ENCODE results near the gene MT1A. TPM values are rescaled to one million over a fixed set of nuclear protein-coding genes. Genes with fewer than 3 reads are reported as not detected.

The MT1A gene
- polyA plus RNA-seq, 1 of the 3 experiments (the other 2 are of a cell fraction), result 5.4 TPM

- Histone ChIP-seq H3K9me3 (no peaks in the 10 kb centered on the region), H4K20me1 (ENCODE audit: insufficient read depth) (no peaks in the 10 kb centered on the region), H3K27me3 (ENCODE audit: insufficient read depth) (no peaks in the 10 kb centered on the region), H2AFZ (ENCODE audit: low read depth) (no peak overlapping the region), H3K4me3 (ENCODE audit: low read depth in 2 of 2, low read length in 1 of 2) (no peak overlapping the region), H3K9ac (no peak overlapping the region), H3K4me1 (ENCODE audit: control insufficient read depth in 1 of 2, insufficient read depth in 2 of 2, low read depth in 1 of 2, low read length in 1 of 2) (peaks cover 0 to 22% of the 10 kb centered on the region in 2 experiments; a peak in 1 of 4 replicates), H3F3A (replicated peaks; ENCODE audit: insufficient read depth) (peaks cover 17% of the 10 kb centered on the region), H3K9me2 (no peaks in the 10 kb centered on the region), H3K4me2 (no peak overlapping the region), H3K36me3 (replicated peaks in 1 of 2; ENCODE audit: control insufficient read depth in 1 of 2, insufficient read depth in 2 of 2, low read length in 1 of 2) (no peaks in the 10 kb centered on the region), H3K27ac (ENCODE audit: low read depth in 2 of 2, low read length in 1 of 2) (no peak overlapping the region), H3K79me2 (ENCODE audit: insufficient read depth) (no peaks in the 10 kb centered on the region; the same call in 1 of the 2 replicates)
- ChIA-PET CTCF (interaction anchor here (0.6 to 2.4 kb wide), 3 partner anchors 12 to 17 kb away, joined by 3 to 6 read pairs (median 3); no protein-coding TSS in a partner anchor), POLR2A (interaction anchor here (1.0 kb wide), 1 partner anchor 12 kb away, joined by 3 read pairs; no protein-coding TSS in a partner anchor)
- WGBS (ENCODE audit: low lambda C conversion rate), result 80% methylated on average over 5 of the region's 6 CpGs
- no peak for TF ChIP-seq FOXM1 (IDR thresholded peaks at IDR 0.05; ENCODE audit: low read depth)
- no peak for TF ChIP-seq POLR2AphosphoS5 (IDR thresholded peaks at IDR 0.05; ENCODE audit: low read depth, low read length)
- no peak for TF ChIP-seq EP300 (IDR thresholded peaks at IDR 0.05; ENCODE audit: borderline replicate concordance in 1 of 2, low read depth in 1 of 2, low read length in 1 of 2)
- no peak for TF ChIP-seq SMC3 (IDR thresholded peaks at IDR 0.05; ENCODE audit: low read depth, low read length)
- TF ChIP-seq REST (IDR thresholded peaks at IDR 0.05; ENCODE audit: low read depth, low read length), result no peak
- no peak for TF ChIP-seq EZH2phosphoT487 (IDR thresholded peaks at IDR 0.05; ENCODE audit: borderline replicate concordance, low read depth)
- no peak for TF ChIP-seq USF2 (IDR thresholded peaks at IDR 0.05; ENCODE audit: borderline replicate concordance, low read depth, low read length)
- no peak for TF ChIP-seq NRF1 (IDR thresholded peaks at IDR 0.05; ENCODE audit: low read depth, low read length)
- TF ChIP-seq FOSL2 (IDR thresholded peaks at IDR 0.05; ENCODE audit: borderline replicate concordance, low read depth), result no peak
- TF ChIP-seq SIN3A (IDR thresholded peaks at IDR 0.05; ENCODE audit: borderline replicate concordance, low read depth, low read length), result no peak
- no peak for TF ChIP-seq YY1 (IDR thresholded peaks at IDR 0.05; ENCODE audit: low read depth)
- TF ChIP-seq PBX3 (IDR thresholded peaks at IDR 0.05), result no peak
- TF ChIP-seq JUND (IDR thresholded peaks at IDR 0.05), result no peak
- no peak for TF ChIP-seq RXRA (IDR thresholded peaks at IDR 0.05; ENCODE audit: borderline replicate concordance, low read depth)
- TF ChIP-seq FOXJ3 (CRISPR knock-in tag; IDR thresholded peaks at IDR 0.05), result no peak
- no peak for TF ChIP-seq RCOR1 (IDR thresholded peaks at IDR 0.05; ENCODE audit: low read length)
- TF ChIP-seq MXI1 (IDR thresholded peaks at IDR 0.05; ENCODE audit: low read depth, low read length), result no peak
- TF ChIP-seq ELF1 (IDR thresholded peaks at IDR 0.05), result no peak
- DNase-seq, result no peak
These were observed 20.3 kb upstream of the MT1A start for GRCh38 chr16:56618138-56618537.

All from SK-N-SH (cell line).